HG03139 (cell line): ENCODE results near the gene RNF212.

ENCODE experiments used
- ATAC-seq: cut with Tn5 transposase; IDR thresholded peaks from one replicate; pipeline ENCODE4 v1.9.1; 2021; ENCODE audit not compliant: unreplicated experiment

Gene RNF212

GRCh38 chr4:1038948-1039492 lies 74.3 kb downstream of the RNF212 start:
- ATAC-seq, result no peak

DNA sequence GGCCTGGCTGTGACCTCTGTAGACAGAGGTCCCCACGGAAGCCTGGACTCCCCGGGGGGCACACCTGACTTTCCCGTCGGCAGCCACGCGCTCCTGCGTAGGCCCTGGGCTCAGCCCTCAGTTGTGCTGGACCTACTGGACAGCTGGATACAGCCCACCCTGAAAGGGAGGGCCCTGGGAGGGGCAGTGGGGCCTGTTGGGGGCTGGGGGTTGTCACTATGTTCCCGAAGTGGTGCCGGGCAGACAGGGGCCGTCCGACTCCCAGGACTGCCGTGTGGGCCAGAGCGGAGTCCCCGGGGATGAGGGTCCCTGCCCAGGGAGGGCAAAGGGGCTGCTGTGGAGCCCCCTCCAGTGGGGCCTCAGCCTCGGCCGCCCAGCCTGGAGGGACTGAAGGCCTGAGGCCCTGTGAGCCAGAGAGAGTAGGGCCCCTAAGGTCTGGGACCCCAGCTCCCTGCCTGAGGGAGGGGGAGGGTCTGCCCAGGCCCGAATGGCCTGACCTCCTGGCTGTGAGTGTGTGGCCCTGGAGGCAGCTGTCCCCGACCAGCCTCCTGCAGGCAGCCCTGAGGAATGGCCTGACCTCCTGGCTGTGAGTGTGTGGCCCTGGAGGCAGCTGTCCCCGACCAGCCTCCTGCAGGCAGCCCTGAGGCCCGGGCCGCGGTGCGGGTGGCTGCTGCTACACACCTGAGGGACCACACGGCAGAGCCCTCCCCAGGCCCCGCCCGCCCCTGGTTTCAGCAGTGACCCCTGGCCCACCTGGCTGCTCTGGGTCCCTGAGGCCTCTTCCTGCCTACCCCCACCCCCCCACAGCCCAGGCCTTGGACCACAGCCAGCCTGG lies 76.2 kb downstream of the RNF212 start:
- ATAC-seq, result no peak

- no peak for ATAC-seq
Observed at GRCh38 chr4:1036095-1036494, 77.3 kb downstream of the RNF212 start.

DNA sequence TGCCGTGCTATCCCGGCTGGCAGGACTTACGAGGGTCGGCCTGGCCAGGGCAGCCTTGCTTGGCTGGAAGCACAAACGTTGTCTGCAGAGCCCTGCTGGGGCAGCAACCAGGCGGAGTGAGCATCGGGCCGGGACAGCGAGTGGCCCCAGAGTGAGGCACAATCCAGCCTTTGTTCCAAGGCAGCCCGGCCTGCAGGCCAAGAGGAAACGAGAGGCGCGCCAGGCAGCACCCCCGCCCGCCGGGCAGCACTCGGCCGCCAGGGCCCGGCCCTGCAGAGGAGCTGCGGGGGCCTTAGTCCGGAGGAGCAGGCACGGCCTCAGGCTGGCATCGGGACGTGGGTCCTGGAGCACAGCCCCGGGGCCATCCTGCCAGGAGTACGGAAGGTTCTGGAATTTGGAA lies 77.9 kb downstream of the RNF212 start:
- no peak for ATAC-seq

DNA sequence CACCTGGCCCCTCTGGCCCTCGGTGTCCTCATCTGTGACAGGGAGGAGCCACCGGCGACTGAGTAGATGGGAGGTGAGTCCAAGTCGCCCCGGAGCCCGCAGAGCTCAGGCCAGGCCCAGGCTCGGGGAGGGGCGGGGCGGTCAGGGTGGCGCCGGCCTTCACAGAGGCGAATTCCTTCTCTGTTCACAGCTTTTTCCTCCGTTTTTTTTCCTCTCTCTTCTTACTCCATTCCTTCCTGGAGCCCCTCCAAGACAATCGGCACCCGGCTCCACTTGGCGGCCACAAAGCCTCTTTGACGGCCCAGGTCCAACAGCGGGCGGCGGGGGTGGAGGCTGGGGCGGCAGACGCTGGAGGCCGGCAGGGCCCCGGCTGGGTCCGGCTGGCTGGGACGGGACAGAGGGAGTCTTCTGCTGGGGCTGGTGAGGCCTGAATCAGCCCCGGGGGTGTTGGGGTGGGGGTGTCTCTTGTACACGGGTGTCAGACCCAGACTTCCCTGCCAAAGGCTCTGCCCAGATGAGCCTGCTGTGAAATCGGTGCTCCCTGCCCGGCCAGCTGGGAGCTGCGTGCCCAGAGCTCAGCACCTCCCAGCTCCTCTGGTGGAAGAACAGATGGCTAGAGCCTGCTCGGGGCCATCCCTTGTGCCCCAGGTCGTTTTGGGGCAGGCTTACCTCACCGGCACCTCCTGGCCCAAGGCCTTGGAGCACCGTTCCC lies 79.4 kb downstream of the RNF212 start:
- ATAC-seq, result no peak

GRCh38 chr4:1032861-1033260 lies 80.5 kb downstream of the RNF212 start:
- no peak for ATAC-seq

DNA sequence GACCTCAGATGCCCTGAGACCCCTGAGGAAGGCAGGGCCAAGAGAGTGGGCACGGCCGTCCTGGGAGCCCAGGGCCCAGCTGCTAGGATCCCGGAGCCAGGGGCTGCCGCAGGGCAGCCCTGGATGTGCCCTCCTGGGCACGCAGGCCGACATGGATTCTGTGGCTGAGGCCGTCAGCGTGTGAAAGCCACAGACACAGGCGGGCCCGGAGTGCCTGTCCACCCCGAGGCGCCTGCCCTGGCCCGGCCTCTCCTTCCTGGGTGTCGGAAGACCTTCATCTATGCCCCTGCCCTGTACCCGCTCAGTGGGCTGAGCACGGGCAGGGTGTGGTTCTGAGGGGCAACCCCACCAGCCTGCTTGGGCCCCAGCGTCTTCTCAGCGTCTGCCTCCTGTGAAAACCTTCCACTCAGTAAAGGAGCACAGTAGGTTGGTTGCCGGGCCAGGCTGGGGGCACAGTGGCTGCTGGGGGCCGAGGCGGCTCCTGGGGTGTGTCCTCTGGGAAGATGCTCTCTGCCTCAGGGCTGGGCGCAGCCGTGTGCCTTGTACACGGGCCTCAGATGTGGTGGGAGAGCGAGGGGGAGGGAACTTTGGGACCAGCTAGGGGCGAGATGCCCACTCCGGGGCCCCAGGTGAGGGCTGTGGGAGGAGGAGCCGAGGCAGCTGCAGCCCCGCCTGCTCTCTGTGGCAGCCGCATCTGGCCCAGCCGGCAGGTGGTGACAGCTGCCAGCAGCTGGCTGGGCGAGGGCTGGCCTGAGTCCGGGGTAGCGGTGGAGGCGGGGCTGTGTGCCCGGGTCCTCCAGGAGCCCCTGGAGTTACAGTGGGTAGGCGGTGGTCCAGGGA lies 81.2 kb downstream of the RNF212 start:
- no peak for ATAC-seq

- ATAC-seq, result no peak
Observed at GRCh38 chr4:1031346-1031745, 82.0 kb downstream of the RNF212 start.

DNA sequence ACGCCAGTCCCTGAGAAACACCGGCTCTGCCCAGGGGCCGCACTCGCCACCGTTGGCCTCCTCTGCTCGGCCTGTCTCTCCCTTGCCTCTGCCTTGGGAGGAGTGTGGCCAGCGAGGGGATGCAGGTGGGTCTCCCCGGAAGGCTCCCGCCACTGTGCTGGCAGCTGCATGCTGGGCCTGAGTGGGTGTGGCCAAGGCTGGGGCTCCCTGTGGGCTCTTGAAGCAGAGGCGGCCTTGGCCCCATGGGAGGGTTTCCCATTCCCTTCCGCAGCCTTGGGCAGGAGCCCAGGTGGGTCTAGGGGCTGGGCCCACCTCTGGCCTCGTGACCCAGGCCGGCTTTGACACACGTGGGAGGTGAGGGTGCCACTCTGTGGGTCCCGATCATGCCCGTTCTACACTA lies 82.8 kb downstream of the RNF212 start:
- ATAC-seq, result no peak

DNA sequence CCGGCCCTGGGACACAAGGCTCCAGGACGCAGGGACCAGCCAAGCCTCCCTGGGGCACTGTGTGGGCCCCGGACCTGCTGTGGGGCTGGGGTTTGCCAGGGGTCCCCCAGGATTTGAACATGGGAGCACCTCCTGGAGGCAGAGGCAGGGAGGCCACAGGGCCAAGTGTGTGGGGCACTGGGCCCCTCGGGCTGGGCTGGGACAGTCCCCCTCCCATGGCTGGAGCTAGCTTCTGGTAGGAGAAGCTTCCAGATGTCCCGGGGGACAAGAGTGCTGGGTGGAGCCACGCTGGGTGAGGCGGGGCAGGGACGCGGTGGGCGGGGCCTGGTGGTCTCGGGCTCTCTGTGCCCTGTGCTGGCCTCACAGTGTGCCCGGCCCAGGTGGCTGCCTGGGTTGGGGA lies 83.3 kb downstream of the RNF212 start:
- ATAC-seq, result no peak

GRCh38 chr4:1029529-1029928 lies 83.8 kb downstream of the RNF212 start:
- ATAC-seq, result no peak

- ATAC-seq, result no peak
Observed at GRCh38 chr4:1028574-1029220, 84.7 kb downstream of the RNF212 start.

DNA sequence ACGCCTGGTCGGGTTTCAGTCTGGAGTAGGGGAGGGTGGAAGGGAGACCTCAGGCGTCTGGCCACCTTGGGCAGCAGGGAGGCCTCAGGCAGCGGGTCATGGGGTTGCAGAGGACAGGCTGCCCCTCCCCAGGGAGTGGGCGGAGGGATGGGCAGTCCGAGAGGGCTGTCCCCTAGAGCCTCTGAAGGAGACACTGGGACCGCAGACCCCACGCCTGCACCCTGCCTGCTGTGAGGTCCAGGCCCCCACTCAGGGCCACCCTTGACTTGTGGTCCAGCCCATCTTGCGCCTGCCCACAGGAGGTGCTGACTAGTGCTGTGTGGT lies 85.5 kb downstream of the RNF212 start:
- ATAC-seq, result no peak

DNA sequence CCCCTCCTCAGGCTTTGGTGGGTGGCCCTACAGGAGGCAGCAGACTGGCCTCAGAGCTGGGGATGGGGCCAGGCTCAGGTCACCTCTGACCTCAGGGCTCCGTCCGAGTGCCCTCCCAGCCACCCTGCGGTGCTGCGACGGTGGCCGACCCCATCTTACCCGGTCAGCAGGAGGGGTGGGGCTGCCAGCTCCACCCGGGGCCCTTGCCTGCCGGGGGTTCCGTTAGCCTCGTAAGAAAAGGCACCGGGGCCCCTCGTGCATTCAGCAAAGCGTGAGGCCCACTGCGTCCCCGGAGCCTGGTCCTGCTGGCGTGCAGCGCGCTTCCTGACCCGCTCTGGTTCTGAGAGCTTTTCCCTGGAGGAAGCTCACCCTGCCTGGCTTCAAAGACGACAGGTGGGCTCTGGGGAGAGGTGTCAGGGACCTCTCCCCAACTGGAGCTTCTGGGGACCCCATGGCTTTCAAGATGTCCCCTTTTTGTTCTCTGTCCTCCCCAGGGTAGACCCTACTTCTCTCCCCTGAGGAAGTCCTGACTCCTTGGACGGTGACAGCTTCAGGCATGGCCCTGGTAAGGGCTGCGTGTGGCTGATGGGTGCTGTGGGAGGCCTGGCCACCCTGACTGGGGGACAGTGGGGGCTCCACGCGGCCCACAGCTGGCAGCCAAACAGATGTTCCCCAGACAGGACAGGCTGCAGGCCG lies 86.0 kb downstream of the RNF212 start:
- no peak for ATAC-seq

DNA sequence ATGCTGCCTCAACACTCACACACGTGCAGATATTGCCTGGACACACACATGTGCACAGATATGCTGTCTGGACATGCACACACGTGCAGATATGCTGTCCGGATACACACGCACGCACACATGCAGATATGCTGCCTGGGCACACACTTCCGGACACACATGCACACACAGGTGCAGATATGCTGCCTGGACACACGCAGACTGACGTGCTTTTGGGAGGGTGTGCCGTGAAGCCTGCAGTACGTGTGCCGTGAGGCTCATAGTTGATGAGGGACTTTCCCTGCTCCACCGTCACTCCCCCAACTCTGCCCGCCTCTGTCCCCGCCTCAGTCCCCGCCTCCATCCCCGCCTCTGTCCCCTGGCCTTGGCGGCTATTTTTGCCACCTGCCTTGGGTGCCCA lies 87.2 kb downstream of the RNF212 start:
- no peak for ATAC-seq

- no peak for ATAC-seq
Observed at GRCh38 chr4:1024882-1025545, 88.3 kb downstream of the RNF212 start.

DNA sequence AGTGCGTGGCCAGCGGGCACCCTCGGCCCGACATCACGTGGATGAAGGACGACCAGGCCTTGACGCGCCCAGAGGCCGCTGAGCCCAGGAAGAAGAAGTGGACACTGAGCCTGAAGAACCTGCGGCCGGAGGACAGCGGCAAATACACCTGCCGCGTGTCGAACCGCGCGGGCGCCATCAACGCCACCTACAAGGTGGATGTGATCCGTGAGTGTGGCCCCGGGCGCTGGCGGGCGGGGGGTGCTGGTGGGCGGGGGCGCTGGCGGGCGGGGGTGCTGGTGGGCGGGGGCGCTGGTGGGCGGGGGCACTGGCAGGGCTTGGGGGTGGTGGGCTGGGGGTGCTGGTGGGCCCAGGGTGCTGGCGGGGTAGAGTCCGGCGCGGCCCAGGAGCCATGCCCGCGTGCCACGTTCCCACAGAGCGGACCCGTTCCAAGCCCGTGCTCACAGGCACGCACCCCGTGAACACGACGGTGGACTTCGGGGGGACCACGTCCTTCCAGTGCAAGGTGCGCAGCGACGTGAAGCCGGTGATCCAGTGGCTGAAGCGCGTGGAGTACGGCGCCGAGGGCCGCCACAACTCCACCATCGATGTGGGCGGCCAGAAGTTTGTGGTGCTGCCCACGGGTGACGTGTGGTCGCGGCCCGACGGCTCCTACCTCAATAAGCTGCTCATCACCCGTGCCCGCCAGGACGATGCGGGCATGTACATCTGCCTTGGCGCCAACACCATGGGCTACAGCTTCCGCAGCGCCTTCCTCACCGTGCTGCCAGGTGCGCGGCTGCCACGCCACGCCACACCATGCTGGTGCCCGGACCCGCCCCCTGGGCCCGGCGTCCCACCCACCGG lies 89.2 kb downstream of the RNF212 start:
- no peak for ATAC-seq

DNA sequence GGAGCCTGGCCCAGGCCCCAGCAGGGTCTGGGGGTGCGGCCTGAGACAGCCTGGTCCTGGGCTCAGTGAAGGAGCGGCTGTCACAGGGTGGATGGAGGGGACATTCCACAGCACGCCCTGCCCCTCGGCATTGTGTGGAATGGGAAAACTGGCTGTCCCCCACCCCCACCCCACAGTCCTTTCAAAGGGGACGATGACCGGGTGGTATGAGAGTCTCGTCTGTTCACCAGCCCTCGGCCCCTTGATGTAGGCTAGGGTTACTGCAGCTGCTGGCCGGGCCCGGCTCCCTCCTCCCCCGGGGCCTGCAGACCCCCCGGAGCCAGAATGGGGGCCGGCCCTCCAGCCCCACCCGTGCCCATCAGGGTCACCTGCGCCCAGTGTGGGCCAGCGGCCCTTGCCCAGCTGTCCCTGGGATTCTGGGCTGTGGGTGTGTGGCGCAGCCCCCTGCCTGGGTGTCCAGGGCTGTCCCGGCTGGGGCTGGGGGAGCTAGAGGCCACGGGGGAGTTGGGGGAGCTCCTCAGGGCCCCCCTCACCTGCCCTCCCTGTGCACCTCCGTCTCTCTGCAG lies 90.2 kb downstream of the RNF212 start:
- no peak for ATAC-seq

DNA sequence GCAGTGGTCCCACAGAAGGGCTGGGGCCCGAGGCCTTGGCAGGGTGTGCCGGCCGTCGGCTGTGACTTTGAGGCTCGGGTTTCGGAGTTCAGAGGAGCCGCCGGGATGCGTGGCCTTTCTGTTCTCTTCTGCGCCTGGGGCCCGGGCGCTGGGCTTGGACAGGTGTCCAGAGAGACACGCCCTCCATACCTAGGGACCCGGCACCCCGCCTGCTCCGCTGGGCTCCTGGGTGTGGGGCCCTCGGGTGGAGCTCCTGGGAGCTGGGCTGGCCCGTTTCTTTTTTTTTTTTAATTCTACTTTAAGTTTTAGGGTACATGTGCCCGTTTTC lies 90.7 kb downstream of the RNF212 start:
- no peak for ATAC-seq
